K562 (cell line): Measurements from ENCODE around the gene PFKL. TPM values are rescaled to one million over a fixed set of nuclear protein-coding genes. Genes with fewer than 3 reads are reported as not detected.

Experiments used
- ARID3A ChIP-seq: IDR thresholded peaks from 2 replicates; pipeline ENCODE4 v1.6.1; 2012; ENCODE audit warnings: low read depth, low read length, improper control_type of control experiment, borderline replicate concordance
- BMI1 ChIP-seq: fragments of 150-350 bp; IDR thresholded peaks from 2 replicates; pipeline ENCODE4 v1.6.1; 2014; ENCODE audit warnings: low read length
- BRD9 ChIP-seq: fragments of 450-650 bp; IDR thresholded peaks from 2 replicates; pipeline ENCODE4 v1.6.1; 2018; ENCODE audit warnings: low read depth; ENCODE audit not compliant: partially characterized antibody
- ESRRA ChIP-seq: fragments of 450-650 bp; IDR thresholded peaks from 2 replicates; pipeline ENCODE4 v1.6.1; 2014; ENCODE audit warnings: low read depth, mild to moderate bottlenecking, moderate library complexity, borderline replicate concordance
- ETS2 ChIP-seq: IDR thresholded peaks from 2 replicates; pipeline ENCODE4 v1.6.1; 2016; ENCODE audit warnings: borderline replicate concordance, missing genetic modification characterization, mild to moderate bottlenecking, moderate library complexity, missing compliant biosample characterization; ENCODE audit not compliant: poor library complexity, severe bottlenecking
- FOXJ2 ChIP-seq: fragments of 200-800 bp; sonication (Bioruptor generic); IDR thresholded peaks from 2 replicates; pipeline ENCODE4 v1.6.1; 2016; ENCODE audit warnings: missing genetic modification characterization, missing compliant biosample characterization
- GTF2E2 ChIP-seq: fragments of 200-800 bp; sonication (Bioruptor generic); IDR thresholded peaks from 2 replicates; pipeline ENCODE4 v1.6.1; 2016; ENCODE audit warnings: missing genetic modification characterization, missing compliant biosample characterization
- HINFP ChIP-seq: fragments of 450-650 bp; conservative IDR thresholded peaks from 2 replicates; pipeline ENCODE4 v1.6.1; 2016; ENCODE audit warnings: missing genetic modification characterization, low read depth, mild to moderate bottlenecking, control low read depth, missing compliant biosample characterization
- JUNB ChIP-seq: fragments of 450-650 bp; formaldehyde crosslinking; conservative IDR thresholded peaks from 2 replicates; pipeline ENCODE4 v1.4.0; 2020; ENCODE audit warnings: mild to moderate bottlenecking
- KDM4B ChIP-seq, 2 experiments: fragments of 450-650 bp in 1 of 2; sonication (generic) in 1 of 2; IDR thresholded peaks; 2 replicates each; pipeline ENCODE4 v1.6.1; 2016 to 2017; ENCODE audit warnings: borderline replicate concordance in 2 of 2, antibody characterized with exemption in 1 of 2, low read depth in 1 of 2, mild to moderate bottlenecking in 1 of 2
- LCOR ChIP-seq: sonication (generic); formaldehyde crosslinking; IDR thresholded peaks from 2 replicates; pipeline ENCODE4 v1.8.0; 2022; ENCODE audit warnings: mild to moderate bottlenecking, missing genetic modification reagents
- PHF8 ChIP-seq: fragments of 200-600 bp; sonication (generic); IDR thresholded peaks from 2 replicates; pipeline ENCODE4 v1.6.1; 2012; ENCODE audit warnings: mixed run types, mild to moderate bottlenecking, inconsistent platforms, low read length, moderate library complexity, borderline replicate concordance
- PURB ChIP-seq: sonication (generic); formaldehyde crosslinking; IDR thresholded peaks from 2 replicates; pipeline ENCODE4 v1.9.0; 2021; ENCODE audit warnings: low read depth, mild to moderate bottlenecking, missing genetic modification reagents
- TAF9B ChIP-seq: fragments of 450-650 bp; IDR thresholded peaks from 2 replicates; pipeline ENCODE4 v1.6.1; 2018; ENCODE audit warnings: mild to moderate bottlenecking; ENCODE audit not compliant: partially characterized antibody
- TAL1 ChIP-seq: fragments of 450-650 bp; IDR thresholded peaks from 2 replicates; pipeline ENCODE4 v1.6.1; 2016; ENCODE audit warnings: mild to moderate bottlenecking
- THRAP3 ChIP-seq: fragments of 450-650 bp; IDR thresholded peaks from 2 replicates; pipeline ENCODE4 v1.6.1; 2016; ENCODE audit warnings: mild to moderate bottlenecking, inconsistent platforms, borderline replicate concordance
- ZNF253 ChIP-seq: fragments of 250-450 bp; sonication (Bioruptor Pico); conservative IDR thresholded peaks from 2 replicates; pipeline ENCODE4 v1.6.1; 2021; ENCODE audit warnings: mild to moderate bottlenecking
- ZNF277 ChIP-seq: fragments of 250-450 bp; sonication (Bioruptor Pico); IDR thresholded peaks from 2 replicates; pipeline ENCODE4 v1.8.0; 2022; ENCODE audit warnings: inconsistent platforms, mild to moderate bottlenecking, moderate library complexity, borderline replicate concordance
- ZNF589 ChIP-seq: fragments of 200-800 bp; sonication (Bioruptor generic); IDR thresholded peaks from 2 replicates; pipeline ENCODE4 v1.6.1; 2016; ENCODE audit warnings: low read depth, missing genetic modification characterization, missing compliant biosample characterization
- ZNF77 ChIP-seq: fragments of 250-450 bp; sonication (Bioruptor Pico); IDR thresholded peaks from 2 replicates; pipeline ENCODE4 v1.5.0; 2020
- polyA plus RNA-seq, 8 experiments: library from polyadenylated mRNA; depleted of rRNA in 4 of 8; stranded (reverse) in 5 of 8; unstranded in 3 of 8; fragments of >200 nt; fragmentation: Nextera tagmentation in 2 of 8; fragmentation: Illumina TruSeq in 1 of 8; extraction: Ambion mirVana in 2 of 8; extraction: Trizol in 1 of 8; gene quantifications; 2 replicates each; pipeline versions ENCODE4 v1.2.1 to v1.2.3, GENCODE V29; 2011 to 2014; ENCODE audit warnings: inconsistent platforms in 1 of 8, missing spikeins in 1 of 8
- total RNA-seq, 7 experiments: library from RNA; depleted of rRNA in 6 of 7; stranded (reverse); fragments of >200 nt in 6 of 7; fragmentation: Illumina TruSeq in 2 of 7; extraction: Trizol in 2 of 7; gene quantifications; 2 replicates each; pipeline versions ENCODE4 v1.2.1 to v1.2.3, GENCODE V29; 2011 to 2021; ENCODE audit warnings: low replicate concordance in 1 of 7
- TF ChIP-seq, protein P1 (sequence below): fragments of 250-450 bp; sonication (Bioruptor Pico); IDR thresholded peaks from 2 replicates; pipeline ENCODE4 v1.5.0; 2022; ENCODE audit warnings: mild to moderate bottlenecking

The PFKL gene
- total and polyA plus RNA-seq, 9 of the 15 experiments (the other 6 are each of a cell fraction or from before 2014, with no cell fraction given): 1.1 to 124 (median 45.6) TPM

GRCh38 chr21:44338971-44339910 lies 39.4 kb downstream of the PFKL start, which contains the start of gene CFAP410 (continued):
- TF ChIP-seq ZNF589 (CRISPR knock-in tag) (no peak), THRAP3 (no peak), TAL1 (no peak), TAF9B (no peak), HINFP (no peak), KDM4B (IDR thresholded peaks at IDR 0.05; ENCODE audit: borderline replicate concordance in 2 of 2, low read depth in 1 of 2) (no peak; a peak in 1 of 4 replicates), ESRRA (peak; percentile 62), ZNF77 (CRISPR knock-in tag) (no peak), PHF8 (peak; percentile 99), PURB (no peak), BMI1 (no peak), ETS2 (tag) (no peak), ZNF253 (CRISPR knock-in tag) (no peak), LCOR (CRISPR knock-in tag) (0 out of 2 replicates have a peak, but pooled peaks have one; percentile 28), ARID3A (no peak), GTF2E2 (tag) (0 out of 2 replicates have a peak, but pooled peaks have one; percentile 37), JUNB (CRISPR knock-in tag) (no peak; the same call in 1 of the 2 replicates), FOXJ2 (tag) (no peak), BRD9 (no peak), ZNF277 (no peak)
- TF ChIP-seq, protein P1, sequence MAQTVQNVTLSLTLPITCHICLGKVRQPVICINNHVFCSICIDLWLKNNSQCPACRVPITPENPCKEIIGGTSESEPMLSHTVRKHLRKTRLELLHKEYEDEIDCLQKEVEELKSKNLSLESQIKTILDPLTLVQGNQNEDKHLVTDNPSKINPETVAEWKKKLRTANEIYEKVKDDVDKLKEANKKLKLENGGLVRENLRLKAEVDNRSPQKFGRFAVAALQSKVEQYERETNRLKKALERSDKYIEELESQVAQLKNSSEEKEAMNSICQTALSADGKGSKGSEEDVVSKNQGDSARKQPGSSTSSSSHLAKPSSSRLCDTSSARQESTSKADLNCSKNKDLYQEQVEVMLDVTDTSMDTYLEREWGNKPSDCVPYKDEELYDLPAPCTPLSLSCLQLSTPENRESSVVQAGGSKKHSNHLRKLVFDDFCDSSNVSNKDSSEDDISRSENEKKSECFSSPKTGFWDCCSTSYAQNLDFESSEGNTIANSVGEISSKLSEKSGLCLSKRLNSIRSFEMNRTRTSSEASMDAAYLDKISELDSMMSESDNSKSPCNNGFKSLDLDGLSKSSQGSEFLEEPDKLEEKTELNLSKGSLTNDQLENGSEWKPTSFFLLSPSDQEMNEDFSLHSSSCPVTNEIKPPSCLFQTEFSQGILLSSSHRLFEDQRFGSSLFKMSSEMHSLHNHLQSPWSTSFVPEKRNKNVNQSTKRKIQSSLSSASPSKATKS (CRISPR knock-in tag): no peak
